Kidney epithelial cell (primary cell): Measurements from ENCODE around the gene MOSMO. TPM values are rescaled to one million over a fixed set of nuclear protein-coding genes. Genes with fewer than 3 reads are reported as not detected.

Experiments used
- DNase-seq: peaks from one replicate; pipeline ENCODE4 v3.0.0-alpha.2; 2010; ENCODE audit warnings: low read depth
- H3K27me3 ChIP-seq: 2 replicates; pipeline ENCODE4 v1.6.0; 2011; ENCODE audit warnings: low read length; ENCODE audit not compliant: control insufficient read depth, insufficient read depth
- H3K36me3 ChIP-seq: 2 replicates; pipeline ENCODE4 v1.5.1; 2011; ENCODE audit warnings: low read length; ENCODE audit not compliant: control insufficient read depth, insufficient read depth
- H3K4me3 ChIP-seq: 2 replicates; pipeline ENCODE4 v1.5.1; 2011; ENCODE audit warnings: low read depth, mild to moderate bottlenecking, control low read depth, low read length
- CTCF ChIP-seq: IDR thresholded peaks from 2 replicates; pipeline ENCODE4 v1.5.1; 2011; ENCODE audit warnings: mild to moderate bottlenecking, moderate library complexity, low read length, control low read depth, inconsistent platforms; ENCODE audit not compliant: insufficient read depth, poor library complexity, severe bottlenecking
- total RNA-seq: library from RNA; depleted of rRNA; stranded (reverse); fragments of >200 nt; gene quantifications from 2 replicates; pipeline ENCODE4 v1.2.3, GENCODE V29; 2015

The MOSMO gene
- total RNA-seq, 1 donor from 2014 or later, result 8.5 TPM

GRCh38 chr16:22075043-22075757, 67.3 kb downstream of the MOSMO start:
- Histone ChIP-seq H3K4me3 (no peak overlapping the region), H3K27me3 (no peaks in the 10 kb centered on the region), H3K36me3 (no peaks in the 10 kb centered on the region)
- no peak for DNase-seq
- no peak for TF ChIP-seq CTCF

- no peak for TF ChIP-seq CTCF
- Histone ChIP-seq H3K27me3 (no peaks in the 10 kb centered on the region), H3K4me3 (no peak overlapping the region), H3K36me3 (no peaks in the 10 kb centered on the region)
- no peak for DNase-seq
Observed at GRCh38 chr16:22075776-22076175, 67.9 kb downstream of the MOSMO start.

- H3K36me3 ChIP-seq, result no peaks in the 10 kb centered on the region
- DNase-seq, result no peak
- H3K4me3 ChIP-seq, result no peak overlapping the region
- H3K27me3 ChIP-seq, result no peaks in the 10 kb centered on the region
- peak; percentile 91 for TF ChIP-seq CTCF
Observed at GRCh38 chr16:22077700-22078313, 69.9 kb downstream of the MOSMO start.

GRCh38 chr16:22078656-22079055, 70.7 kb downstream of the MOSMO start:
- no peak overlapping the region for H3K4me3 ChIP-seq
- H3K36me3 ChIP-seq, result no peaks in the 10 kb centered on the region
- no peak for DNase-seq
- H3K27me3 ChIP-seq, result no peaks in the 10 kb centered on the region
- no peak for TF ChIP-seq CTCF

GRCh38 chr16:22081050-22081449, 73.1 kb downstream of the MOSMO start:
- TF ChIP-seq CTCF, result no peak
- Histone ChIP-seq H3K4me3 (no peak overlapping the region), H3K27me3 (no peaks in the 10 kb centered on the region), H3K36me3 (no peaks in the 10 kb centered on the region)
- DNase-seq, result no peak

- DNase-seq, result no peak
- no peak overlapping the region for H3K4me3 ChIP-seq
- H3K27me3 ChIP-seq, result no peaks in the 10 kb centered on the region
- H3K36me3 ChIP-seq, result no peaks in the 10 kb centered on the region
- no peak for TF ChIP-seq CTCF
Observed at GRCh38 chr16:22086440-22086839, 78.5 kb downstream of the MOSMO start.
